ENCODE measurements around the gene LYZL6. TPM values are rescaled to one million over a fixed set of nuclear protein-coding genes. Genes with fewer than 3 reads are reported as not detected.

The LYZL6 gene
- total RNA-seq, 1 donor from 2014 or later = not detected

DNA sequence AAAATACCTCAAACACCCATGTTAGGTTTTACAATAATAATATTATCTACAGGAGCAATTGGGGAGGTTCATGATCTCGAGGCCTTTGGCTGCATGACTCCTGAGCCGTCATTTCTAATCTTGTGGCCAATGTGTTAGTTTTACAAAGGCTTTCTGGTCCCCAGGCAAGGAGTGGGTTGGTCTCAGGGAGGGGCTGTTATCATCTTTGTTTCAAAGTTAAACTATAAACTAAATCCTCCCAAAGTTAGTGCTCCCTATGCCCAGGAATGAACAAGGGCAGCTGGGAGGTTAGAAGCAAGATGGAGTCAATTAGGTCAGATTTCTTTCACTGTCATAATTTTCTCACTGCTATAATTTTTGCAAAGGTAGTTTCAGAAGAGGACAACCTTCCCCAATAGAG, 54.3 kb downstream of the LYZL6 start:
- DNase-seq (ENCODE audit: extremely low read depth, low read depth, low spot score) = no peak

Other genes starting within 250 kb of the LYZL6 start
- 1.5 and 3.8 TPM in 2 replicates for gene RASL10B, start 212.1 kb downstream of the LYZL6 start, total RNA-seq
- gene GAS2L2, start 190.5 kb downstream of the LYZL6 start, total RNA-seq = not detected in 2 replicates
- not detected in 2 replicates for gene C17orf50, start 182.8 kb downstream of the LYZL6 start, total RNA-seq
- 0.29 and 3.4 TPM in 2 replicates for gene MMP28, start 148.1 kb downstream of the LYZL6 start, total RNA-seq
- gene TAF15, start 134.2 kb downstream of the LYZL6 start, total RNA-seq = 52.4 and 73.9 TPM in 2 replicates
- not detected in 2 replicates for gene HEATR9, start 74.8 kb downstream of the LYZL6 start, total RNA-seq
- 1.6 and 1.8 TPM in 2 replicates for gene CCL5, start 63.4 kb downstream of the LYZL6 start, total RNA-seq
- gene RDM1, start 12.9 kb downstream of the LYZL6 start, total RNA-seq = 0.47 TPM in 1 of 2 replicates, not detected in the other
- gene CCL16, start 37.8 kb upstream of the LYZL6 start, total RNA-seq = not detected in 2 replicates
- 5.6 and 11.2 TPM in 2 replicates for gene CCL14, start 43.0 kb upstream of the LYZL6 start, total RNA-seq
- not detected in 2 replicates for gene CCL15, start 57.8 kb upstream of the LYZL6 start, total RNA-seq
- not detected in 2 replicates for gene CCL23, start 74.3 kb upstream of the LYZL6 start, total RNA-seq
- not detected in 2 replicates for gene CCL18, start 120.6 kb upstream of the LYZL6 start, total RNA-seq
- gene CCL3, start 146.4 kb upstream of the LYZL6 start, total RNA-seq = not detected in 2 replicates
- not detected in 2 replicates for gene CCL4, start 160.1 kb upstream of the LYZL6 start, total RNA-seq
- 0.39 and 1.3 TPM in 2 replicates for gene TBC1D3B, start 232.9 kb upstream of the LYZL6 start, total RNA-seq

All from glomerular endothelial cell (primary cell).